ENCODE results near the gene PAQR4.

The PAQR4 gene

GRCh38 chr16:2966043-2966807 lies 2.9 kb upstream of the PAQR4 start:
- no peak for DNase-seq

GRCh38 chr16:2966808-2967191 lies 2.3 kb upstream of the PAQR4 start:
- DNase-seq, result no peak

- DNase-seq, result no peak
These were observed 1.9 kb upstream of the PAQR4 start for GRCh38 chr16:2967211-2967631.

- DNase-seq, result no peak
These were observed 1.4 kb upstream of the PAQR4 start for GRCh38 chr16:2967721-2968161.

- DNase-seq, result no peak
These were observed 795 bp upstream of the PAQR4 start for GRCh38 chr16:2968368-2968737.

- peak; percentile 75 for DNase-seq
These were observed 685 bp downstream of the PAQR4 start for GRCh38 chr16:2969545-2970521.

GRCh38 chr16:2970563-2970962 lies 1.4 kb downstream of the PAQR4 start:
- DNase-seq, result no peak

GRCh38 chr16:2971134-2971984 lies 2.2 kb downstream of the PAQR4 start:
- no peak for DNase-seq

- no peak for DNase-seq
These were observed 3.0 kb downstream of the PAQR4 start for GRCh38 chr16:2971985-2972784.

GRCh38 chr16:2973093-2973492 lies 3.9 kb downstream of the PAQR4 start:
- DNase-seq, result no peak

- DNase-seq, result no peak
These were observed 4.6 kb downstream of the PAQR4 start for GRCh38 chr16:2973605-2974318.

GRCh38 chr16:2974319-2975056 lies 5.3 kb downstream of the PAQR4 start:
- no peak for DNase-seq

- no peak for DNase-seq
These were observed 6.1 kb downstream of the PAQR4 start for GRCh38 chr16:2975161-2975795.

GRCh38 chr16:2976201-2976600 lies 7.1 kb downstream of the PAQR4 start:
- DNase-seq, result no peak

GRCh38 chr16:2976673-2977072 lies 7.5 kb downstream of the PAQR4 start:
- no peak for DNase-seq

GRCh38 chr16:2977440-2977839 lies 8.3 kb downstream of the PAQR4 start:
- no peak for DNase-seq

- no peak for DNase-seq
These were observed 10.6 kb downstream of the PAQR4 start for GRCh38 chr16:2979669-2980226.

GRCh38 chr16:2980227-2981176 lies 11.4 kb downstream of the PAQR4 start, which contains the start of gene PKMYT1:
Gene PKMYT1, minus strand, starts transcription at chr16:2980446. Its CDS starts 789 bp downstream, at chr16:2979657.
- peak; percentile 96 for DNase-seq
